ENCODE data around the gene GANAB. TPM values are rescaled to one million over a fixed set of nuclear protein-coding genes. Genes with fewer than 3 reads are reported as not detected.
A peak's percentile ranks its signal among the peaks of the same experiment; 100 is the strongest.

GANAB gene
- total and polyA plus RNA-seq, 2 of the 13 experiments (the other 11 are each of a cell fraction or from before 2014, with no cell fraction given) = 99.5 to 234 TPM

DNA sequence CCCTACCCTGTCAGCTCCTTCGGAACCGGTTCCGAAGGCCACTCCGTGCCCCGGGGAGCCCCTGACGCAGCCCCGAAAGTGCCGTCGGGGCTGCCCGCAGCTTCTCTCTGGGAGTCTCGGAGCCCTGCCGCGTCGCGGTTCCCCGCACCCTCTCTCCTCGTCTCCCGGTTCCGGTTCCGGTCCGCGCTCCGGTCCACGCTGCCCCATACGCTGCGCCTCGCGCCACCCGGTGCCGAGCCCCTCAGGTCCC is 45.4 kb downstream of the GANAB start (continued):
- TF ChIP-seq, protein P1, sequence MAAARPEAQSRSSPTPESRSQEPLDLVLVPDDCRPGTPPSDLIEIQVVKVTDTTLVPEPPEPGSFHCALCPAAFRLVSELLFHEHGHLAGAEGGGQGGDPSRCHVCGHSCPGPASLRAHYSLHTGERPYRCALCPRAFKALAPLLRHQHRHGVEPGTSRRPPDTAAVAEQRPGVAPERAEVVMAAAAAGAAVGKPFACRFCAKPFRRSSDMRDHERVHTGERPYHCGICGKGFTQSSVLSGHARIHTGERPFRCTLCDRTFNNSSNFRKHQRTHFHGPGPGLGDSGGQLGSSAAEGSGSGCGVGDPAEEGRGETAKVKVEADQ (CRISPR knock-in tag; IDR thresholded peaks at IDR 0.05; ENCODE audit: borderline replicate concordance) = no peak
- TF ChIP-seq, protein P2, sequence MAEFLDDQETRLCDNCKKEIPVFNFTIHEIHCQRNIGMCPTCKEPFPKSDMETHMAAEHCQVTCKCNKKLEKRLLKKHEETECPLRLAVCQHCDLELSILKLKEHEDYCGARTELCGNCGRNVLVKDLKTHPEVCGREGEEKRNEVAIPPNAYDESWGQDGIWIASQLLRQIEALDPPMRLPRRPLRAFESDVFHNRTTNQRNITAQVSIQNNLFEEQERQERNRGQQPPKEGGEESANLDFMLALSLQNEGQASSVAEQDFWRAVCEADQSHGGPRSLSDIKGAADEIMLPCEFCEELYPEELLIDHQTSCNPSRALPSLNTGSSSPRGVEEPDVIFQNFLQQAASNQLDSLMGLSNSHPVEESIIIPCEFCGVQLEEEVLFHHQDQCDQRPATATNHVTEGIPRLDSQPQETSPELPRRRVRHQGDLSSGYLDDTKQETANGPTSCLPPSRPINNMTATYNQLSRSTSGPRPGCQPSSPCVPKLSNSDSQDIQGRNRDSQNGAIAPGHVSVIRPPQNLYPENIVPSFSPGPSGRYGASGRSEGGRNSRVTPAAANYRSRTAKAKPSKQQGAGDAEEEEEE (CRISPR knock-in tag; IDR thresholded peaks at IDR 0.05; ENCODE audit: borderline replicate concordance) = no peak
- TF ChIP-seq GFI1 (CRISPR knock-in tag; IDR thresholded peaks at IDR 0.05; ENCODE audit: borderline replicate concordance) (no peak), NBN (conservative IDR thresholded peaks at IDR 0.05) (no peak), ZNF138 (CRISPR knock-in tag; IDR thresholded peaks at IDR 0.05; ENCODE audit: low read depth) (no peak), HOXA9 (CRISPR knock-in tag; IDR thresholded peaks at IDR 0.05; ENCODE audit: borderline replicate concordance) (no peak), MEIS2 (CRISPR knock-in tag; IDR thresholded peaks at IDR 0.05) (no peak), HNRNPL (IDR thresholded peaks at IDR 0.05; ENCODE audit: low read depth, low read length) (no peak), GABPB1 (CRISPR knock-in tag; IDR thresholded peaks at IDR 0.05) (peak; percentile 84), ZNF180 (CRISPR knock-in tag; IDR thresholded peaks at IDR 0.05; ENCODE audit: borderline replicate concordance, low read depth) (no peak), CAMTA2 (CRISPR knock-in tag; IDR thresholded peaks at IDR 0.05; ENCODE audit: borderline replicate concordance) (peak; percentile 55; the same call in 1 of the 2 replicates), PAWR (CRISPR knock-in tag; IDR thresholded peaks at IDR 0.05; ENCODE audit: borderline replicate concordance) (no peak), NFE2 (CRISPR knock-in tag; IDR thresholded peaks at IDR 0.05) (no peak)
- TF ChIP-seq, protein P3, sequence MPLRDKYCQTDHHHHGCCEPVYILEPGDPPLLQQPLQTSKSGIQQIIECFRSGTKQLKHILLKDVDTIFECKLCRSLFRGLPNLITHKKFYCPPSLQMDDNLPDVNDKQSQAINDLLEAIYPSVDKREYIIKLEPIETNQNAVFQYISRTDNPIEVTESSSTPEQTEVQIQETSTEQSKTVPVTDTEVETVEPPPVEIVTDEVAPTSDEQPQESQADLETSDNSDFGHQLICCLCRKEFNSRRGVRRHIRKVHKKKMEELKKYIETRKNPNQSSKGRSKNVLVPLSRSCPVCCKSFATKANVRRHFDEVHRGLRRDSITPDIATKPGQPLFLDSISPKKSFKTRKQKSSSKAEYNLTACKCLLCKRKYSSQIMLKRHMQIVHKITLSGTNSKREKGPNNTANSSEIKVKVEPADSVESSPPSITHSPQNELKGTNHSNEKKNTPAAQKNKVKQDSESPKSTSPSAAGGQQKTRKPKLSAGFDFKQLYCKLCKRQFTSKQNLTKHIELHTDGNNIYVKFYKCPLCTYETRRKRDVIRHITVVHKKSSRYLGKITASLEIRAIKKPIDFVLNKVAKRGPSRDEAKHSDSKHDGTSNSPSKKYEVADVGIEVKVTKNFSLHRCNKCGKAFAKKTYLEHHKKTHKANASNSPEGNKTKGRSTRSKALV (CRISPR knock-in tag; IDR thresholded peaks at IDR 0.05) = peak; percentile 69; the same call in 1 of the 2 replicates
- TF ChIP-seq, protein P4, sequence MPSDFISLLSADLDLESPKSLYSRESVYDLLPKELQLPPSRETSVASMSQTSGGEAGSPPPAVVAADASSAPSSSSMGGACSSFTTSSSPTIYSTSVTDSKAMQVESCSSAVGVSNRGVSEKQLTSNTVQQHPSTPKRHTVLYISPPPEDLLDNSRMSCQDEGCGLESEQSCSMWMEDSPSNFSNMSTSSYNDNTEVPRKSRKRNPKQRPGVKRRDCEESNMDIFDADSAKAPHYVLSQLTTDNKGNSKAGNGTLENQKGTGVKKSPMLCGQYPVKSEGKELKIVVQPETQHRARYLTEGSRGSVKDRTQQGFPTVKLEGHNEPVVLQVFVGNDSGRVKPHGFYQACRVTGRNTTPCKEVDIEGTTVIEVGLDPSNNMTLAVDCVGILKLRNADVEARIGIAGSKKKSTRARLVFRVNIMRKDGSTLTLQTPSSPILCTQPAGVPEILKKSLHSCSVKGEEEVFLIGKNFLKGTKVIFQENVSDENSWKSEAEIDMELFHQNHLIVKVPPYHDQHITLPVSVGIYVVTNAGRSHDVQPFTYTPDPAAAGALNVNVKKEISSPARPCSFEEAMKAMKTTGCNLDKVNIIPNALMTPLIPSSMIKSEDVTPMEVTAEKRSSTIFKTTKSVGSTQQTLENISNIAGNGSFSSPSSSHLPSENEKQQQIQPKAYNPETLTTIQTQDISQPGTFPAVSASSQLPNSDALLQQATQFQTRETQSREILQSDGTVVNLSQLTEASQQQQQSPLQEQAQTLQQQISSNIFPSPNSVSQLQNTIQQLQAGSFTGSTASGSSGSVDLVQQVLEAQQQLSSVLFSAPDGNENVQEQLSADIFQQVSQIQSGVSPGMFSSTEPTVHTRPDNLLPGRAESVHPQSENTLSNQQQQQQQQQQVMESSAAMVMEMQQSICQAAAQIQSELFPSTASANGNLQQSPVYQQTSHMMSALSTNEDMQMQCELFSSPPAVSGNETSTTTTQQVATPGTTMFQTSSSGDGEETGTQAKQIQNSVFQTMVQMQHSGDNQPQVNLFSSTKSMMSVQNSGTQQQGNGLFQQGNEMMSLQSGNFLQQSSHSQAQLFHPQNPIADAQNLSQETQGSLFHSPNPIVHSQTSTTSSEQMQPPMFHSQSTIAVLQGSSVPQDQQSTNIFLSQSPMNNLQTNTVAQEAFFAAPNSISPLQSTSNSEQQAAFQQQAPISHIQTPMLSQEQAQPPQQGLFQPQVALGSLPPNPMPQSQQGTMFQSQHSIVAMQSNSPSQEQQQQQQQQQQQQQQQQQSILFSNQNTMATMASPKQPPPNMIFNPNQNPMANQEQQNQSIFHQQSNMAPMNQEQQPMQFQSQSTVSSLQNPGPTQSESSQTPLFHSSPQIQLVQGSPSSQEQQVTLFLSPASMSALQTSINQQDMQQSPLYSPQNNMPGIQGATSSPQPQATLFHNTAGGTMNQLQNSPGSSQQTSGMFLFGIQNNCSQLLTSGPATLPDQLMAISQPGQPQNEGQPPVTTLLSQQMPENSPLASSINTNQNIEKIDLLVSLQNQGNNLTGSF (CRISPR knock-in tag; IDR thresholded peaks at IDR 0.05) = peak; percentile 53; the same call in 1 of the 2 replicates
- TF ChIP-seq, protein P5, sequence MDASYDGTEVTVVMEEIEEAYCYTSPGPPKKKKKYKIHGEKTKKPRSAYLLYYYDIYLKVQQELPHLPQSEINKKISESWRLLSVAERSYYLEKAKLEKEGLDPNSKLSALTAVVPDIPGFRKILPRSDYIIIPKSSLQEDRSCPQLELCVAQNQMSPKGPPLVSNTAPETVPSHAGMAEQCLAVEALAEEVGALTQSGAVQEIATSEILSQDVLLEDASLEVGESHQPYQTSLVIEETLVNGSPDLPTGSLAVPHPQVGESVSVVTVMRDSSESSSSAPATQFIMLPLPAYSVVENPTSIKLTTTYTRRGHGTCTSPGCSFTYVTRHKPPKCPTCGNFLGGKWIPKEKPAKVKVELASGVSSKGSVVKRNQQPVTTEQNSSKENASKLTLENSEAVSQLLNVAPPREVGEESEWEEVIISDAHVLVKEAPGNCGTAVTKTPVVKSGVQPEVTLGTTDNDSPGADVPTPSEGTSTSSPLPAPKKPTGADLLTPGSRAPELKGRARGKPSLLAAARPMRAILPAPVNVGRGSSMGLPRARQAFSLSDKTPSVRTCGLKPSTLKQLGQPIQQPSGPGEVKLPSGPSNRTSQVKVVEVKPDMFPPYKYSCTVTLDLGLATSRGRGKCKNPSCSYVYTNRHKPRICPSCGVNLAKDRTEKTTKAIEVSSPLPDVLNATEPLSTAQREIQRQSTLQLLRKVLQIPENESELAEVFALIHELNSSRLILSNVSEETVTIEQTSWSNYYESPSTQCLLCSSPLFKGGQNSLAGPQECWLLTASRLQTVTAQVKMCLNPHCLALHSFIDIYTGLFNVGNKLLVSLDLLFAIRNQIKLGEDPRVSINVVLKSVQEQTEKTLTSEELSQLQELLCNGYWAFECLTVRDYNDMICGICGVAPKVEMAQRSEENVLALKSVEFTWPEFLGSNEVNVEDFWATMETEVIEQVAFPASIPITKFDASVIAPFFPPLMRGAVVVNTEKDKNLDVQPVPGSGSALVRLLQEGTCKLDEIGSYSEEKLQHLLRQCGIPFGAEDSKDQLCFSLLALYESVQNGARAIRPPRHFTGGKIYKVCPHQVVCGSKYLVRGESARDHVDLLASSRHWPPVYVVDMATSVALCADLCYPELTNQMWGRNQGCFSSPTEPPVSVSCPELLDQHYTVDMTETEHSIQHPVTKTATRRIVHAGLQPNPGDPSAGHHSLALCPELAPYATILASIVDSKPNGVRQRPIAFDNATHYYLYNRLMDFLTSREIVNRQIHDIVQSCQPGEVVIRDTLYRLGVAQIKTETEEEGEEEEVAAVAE (CRISPR knock-in tag; IDR thresholded peaks at IDR 0.05; ENCODE audit: borderline replicate concordance) = no peak
